ENCODE results near the gene SYNGAP1.

The SYNGAP1 gene

DNA sequence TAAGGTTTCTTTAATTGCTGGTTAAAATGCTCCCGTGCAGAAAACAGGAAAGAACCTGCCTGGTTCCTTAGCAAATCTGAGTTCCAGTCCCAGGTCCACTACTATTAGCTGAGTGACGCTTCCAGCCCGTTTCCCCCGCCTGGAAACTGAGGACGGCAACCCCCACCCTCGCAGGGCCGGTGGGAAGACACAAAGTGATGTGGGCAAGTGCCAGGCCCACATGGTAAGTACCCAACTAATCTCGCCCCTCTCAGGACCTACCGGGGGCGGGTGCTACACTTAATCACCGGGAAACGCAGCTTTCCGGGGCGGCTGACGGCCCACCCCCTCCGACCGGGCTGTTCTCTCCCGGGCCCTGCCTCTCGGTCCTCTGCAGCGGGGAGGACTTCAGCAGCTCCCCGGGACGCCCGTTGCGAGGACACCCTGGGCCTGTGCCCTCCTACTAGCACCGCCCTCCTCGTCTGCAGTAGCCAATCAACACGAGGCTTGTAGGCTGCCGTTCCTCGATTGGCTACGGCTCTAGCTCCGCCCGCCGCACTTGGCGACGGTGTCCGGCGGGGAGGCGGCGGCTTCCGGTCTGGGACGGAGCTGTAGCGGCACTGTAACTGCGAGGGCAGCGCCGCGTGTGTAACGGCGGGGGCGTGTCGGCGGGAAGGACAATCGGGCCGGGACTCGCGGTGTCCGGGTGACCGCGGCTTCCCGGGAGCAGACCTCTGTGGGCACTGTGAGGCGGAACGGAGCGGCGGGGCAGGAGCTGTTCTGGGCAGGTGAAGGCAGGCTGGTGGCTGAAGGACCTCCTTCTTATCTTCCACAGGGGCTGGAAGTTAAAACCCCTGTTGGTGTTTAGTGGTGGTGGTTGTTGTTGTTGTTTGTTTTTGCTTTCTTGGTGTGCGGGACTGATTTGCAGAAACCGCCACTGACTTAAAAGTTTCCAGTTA lies 34.4 kb downstream of the SYNGAP1 start, which contains the start of gene ZBTB9:
Gene ZBTB9, plus strand, starts transcription at position 568 of the 938 bp plus-strand sequence. CDS start 525 bp downstream, outside the sequence.
- peaks cover 5% of the 10 kb centered on the region for H3K36me3 ChIP-seq (replicated peaks; ENCODE audit: low read depth, low read length)

DNA sequence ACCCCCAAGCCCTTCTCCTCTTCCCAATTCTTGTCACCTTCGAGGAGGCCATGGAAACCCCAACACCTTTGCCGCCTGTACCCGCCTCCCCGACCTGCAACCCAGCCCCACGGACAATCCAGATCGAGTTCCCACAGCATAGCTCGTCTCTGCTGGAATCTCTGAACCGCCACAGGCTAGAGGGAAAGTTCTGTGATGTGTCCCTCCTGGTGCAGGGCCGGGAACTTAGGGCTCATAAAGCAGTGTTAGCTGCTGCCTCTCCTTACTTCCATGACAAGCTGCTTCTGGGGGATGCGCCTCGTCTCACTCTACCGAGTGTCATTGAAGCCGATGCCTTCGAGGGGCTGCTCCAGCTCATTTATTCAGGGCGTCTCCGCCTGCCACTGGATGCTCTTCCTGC lies 35.2 kb downstream of the SYNGAP1 start:
- H3K36me3 ChIP-seq (replicated peaks; ENCODE audit: low read depth, low read length): peaks cover 5% of the 10 kb centered on the region
- H2AFZ ChIP-seq (ENCODE audit: low read depth, low read length): no peak overlapping the region
- H3K4me3 ChIP-seq (ENCODE audit: low read length): peak overlapping the region; percentile 94
- H3K4me1 ChIP-seq (ENCODE audit: low read length): peaks cover 6% of the 10 kb centered on the region; the same call in 1 of the 2 replicates
- H3K27me3 ChIP-seq (ENCODE audit: low read depth, low read length): no peaks in the 10 kb centered on the region
- no peaks in the 10 kb centered on the region for H3K9me3 ChIP-seq (ENCODE audit: insufficient read depth, low read length)
- H3K9ac ChIP-seq (ENCODE audit: low read length): peak overlapping the region; percentile 75
- H3K4me2 ChIP-seq (ENCODE audit: low read length): peak overlapping the region; percentile 88
- no peaks in the 10 kb centered on the region for H4K20me1 ChIP-seq (ENCODE audit: insufficient read depth, low read length)
- TF ChIP-seq, protein P1, sequence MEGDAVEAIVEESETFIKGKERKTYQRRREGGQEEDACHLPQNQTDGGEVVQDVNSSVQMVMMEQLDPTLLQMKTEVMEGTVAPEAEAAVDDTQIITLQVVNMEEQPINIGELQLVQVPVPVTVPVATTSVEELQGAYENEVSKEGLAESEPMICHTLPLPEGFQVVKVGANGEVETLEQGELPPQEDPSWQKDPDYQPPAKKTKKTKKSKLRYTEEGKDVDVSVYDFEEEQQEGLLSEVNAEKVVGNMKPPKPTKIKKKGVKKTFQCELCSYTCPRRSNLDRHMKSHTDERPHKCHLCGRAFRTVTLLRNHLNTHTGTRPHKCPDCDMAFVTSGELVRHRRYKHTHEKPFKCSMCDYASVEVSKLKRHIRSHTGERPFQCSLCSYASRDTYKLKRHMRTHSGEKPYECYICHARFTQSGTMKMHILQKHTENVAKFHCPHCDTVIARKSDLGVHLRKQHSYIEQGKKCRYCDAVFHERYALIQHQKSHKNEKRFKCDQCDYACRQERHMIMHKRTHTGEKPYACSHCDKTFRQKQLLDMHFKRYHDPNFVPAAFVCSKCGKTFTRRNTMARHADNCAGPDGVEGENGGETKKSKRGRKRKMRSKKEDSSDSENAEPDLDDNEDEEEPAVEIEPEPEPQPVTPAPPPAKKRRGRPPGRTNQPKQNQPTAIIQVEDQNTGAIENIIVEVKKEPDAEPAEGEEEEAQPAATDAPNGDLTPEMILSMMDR (IDR thresholded peaks at IDR 0.05; ENCODE audit: low read depth, low read length): no peak
- no peak for TF ChIP-seq EZH2phosphoT487 (IDR thresholded peaks at IDR 0.05; ENCODE audit: low read depth)
- H3K27ac ChIP-seq (ENCODE audit: low read length): no peak overlapping the region
- H3K79me2 ChIP-seq (ENCODE audit: low read length): peaks cover 17% of the 10 kb centered on the region

More for the DNA sequence above, 34.4 kb downstream of the SYNGAP1 start, which contains the start of gene ZBTB9:
- Histone ChIP-seq H3K9ac (ENCODE audit: low read length) (peak within 1 kb of the TSS; percentile 85), H3K27ac (ENCODE audit: low read length) (0 out of 2 replicates have a peak within 1 kb of the TSS, but pooled peaks have one; percentile 5), H2AFZ (ENCODE audit: low read depth, low read length) (0 out of 2 replicates have a peak within 1 kb of the TSS, but pooled peaks have one; percentile 50), H3K79me2 (ENCODE audit: low read length) (peaks cover 17% of the 10 kb centered on the region), H3K4me1 (ENCODE audit: low read length) (peaks cover 6% of the 10 kb centered on the region; the same call in 1 of the 2 replicates), H3K9me3 (ENCODE audit: insufficient read depth, low read length) (no peaks in the 10 kb centered on the region), H3K27me3 (ENCODE audit: low read depth, low read length) (no peaks in the 10 kb centered on the region), H4K20me1 (ENCODE audit: insufficient read depth, low read length) (no peaks in the 10 kb centered on the region), H3K4me3 (ENCODE audit: low read length) (peak within 1 kb of the TSS; percentile 94), H3K4me2 (ENCODE audit: low read length) (peak within 1 kb of the TSS; percentile 88)
- TF ChIP-seq EZH2phosphoT487 (IDR thresholded peaks at IDR 0.05; ENCODE audit: low read depth): no peak
- TF ChIP-seq, protein P1 (IDR thresholded peaks at IDR 0.05; ENCODE audit: low read depth, low read length): no peak

DNA sequence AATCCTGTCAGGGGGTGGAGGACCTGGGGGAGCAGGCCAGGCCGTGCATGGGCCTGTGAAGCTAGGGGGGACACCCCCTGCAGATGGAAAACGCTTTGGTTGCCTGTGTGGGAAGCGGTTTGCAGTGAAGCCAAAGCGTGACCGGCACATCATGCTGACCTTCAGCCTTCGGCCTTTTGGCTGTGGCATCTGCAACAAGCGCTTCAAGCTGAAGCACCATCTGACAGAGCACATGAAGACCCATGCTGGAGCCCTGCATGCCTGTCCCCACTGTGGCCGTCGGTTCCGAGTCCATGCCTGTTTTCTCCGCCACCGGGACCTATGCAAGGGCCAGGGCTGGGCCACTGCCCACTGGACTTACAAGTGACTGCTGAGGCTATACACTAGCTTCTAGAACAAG lies 36.3 kb downstream of the SYNGAP1 start:
- Histone ChIP-seq H3K36me3 (replicated peaks; ENCODE audit: low read depth, low read length) (peaks cover 5% of the 10 kb centered on the region), H4K20me1 (ENCODE audit: insufficient read depth, low read length) (no peaks in the 10 kb centered on the region), H3K9me3 (ENCODE audit: insufficient read depth, low read length) (no peaks in the 10 kb centered on the region), H3K27ac (ENCODE audit: low read length) (no peak overlapping the region), H3K4me3 (ENCODE audit: low read length) (no peak overlapping the region), H3K9ac (ENCODE audit: low read length) (no peak overlapping the region), H2AFZ (ENCODE audit: low read depth, low read length) (no peak overlapping the region), H3K79me2 (ENCODE audit: low read length) (peaks cover 17% of the 10 kb centered on the region), H3K4me1 (ENCODE audit: low read length) (peaks cover 6% of the 10 kb centered on the region; the same call in 1 of the 2 replicates), H3K27me3 (ENCODE audit: low read depth, low read length) (no peaks in the 10 kb centered on the region), H3K4me2 (ENCODE audit: low read length) (no peak overlapping the region)
- TF ChIP-seq, protein P1 (IDR thresholded peaks at IDR 0.05; ENCODE audit: low read depth, low read length): no peak
- no peak for TF ChIP-seq EZH2phosphoT487 (IDR thresholded peaks at IDR 0.05; ENCODE audit: low read depth)

DNA sequence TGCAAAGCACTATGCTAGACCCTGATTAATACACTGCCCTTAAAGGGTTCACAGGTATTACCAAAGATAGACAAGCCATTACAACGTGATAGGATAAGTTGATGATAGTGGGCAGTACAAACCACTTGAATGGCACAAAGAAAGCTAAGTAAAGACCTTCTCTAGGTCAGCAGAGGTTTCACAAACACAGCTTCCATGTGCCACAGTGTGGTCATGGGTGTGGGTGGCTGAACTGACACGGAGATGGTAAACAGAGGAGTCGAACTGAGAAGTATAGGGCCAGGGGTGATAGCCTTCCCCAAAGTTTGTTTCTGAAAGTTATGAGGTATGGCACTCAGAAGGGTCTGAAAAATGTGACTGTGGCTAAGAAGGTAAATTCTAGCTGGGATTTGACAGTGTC lies 38.8 kb downstream of the SYNGAP1 start:
- no peaks in the 10 kb centered on the region for H3K9me3 ChIP-seq (ENCODE audit: insufficient read depth, low read length)
- H3K9ac ChIP-seq (ENCODE audit: low read length): no peak overlapping the region
- no peak overlapping the region for H3K27ac ChIP-seq (ENCODE audit: low read length)
- TF ChIP-seq, protein P1 (IDR thresholded peaks at IDR 0.05; ENCODE audit: low read depth, low read length): no peak
- no peak for TF ChIP-seq EZH2phosphoT487 (IDR thresholded peaks at IDR 0.05; ENCODE audit: low read depth)
- H2AFZ ChIP-seq (ENCODE audit: low read depth, low read length): no peak overlapping the region
- H3K36me3 ChIP-seq (replicated peaks; ENCODE audit: low read depth, low read length): peaks cover 5% of the 10 kb centered on the region
- H3K27me3 ChIP-seq (ENCODE audit: low read depth, low read length): no peaks in the 10 kb centered on the region
- H3K79me2 ChIP-seq (ENCODE audit: low read length): peaks cover 14% of the 10 kb centered on the region
- H3K4me1 ChIP-seq (ENCODE audit: low read length): peaks cover 6% of the 10 kb centered on the region; the same call in 1 of the 2 replicates
- no peaks in the 10 kb centered on the region for H4K20me1 ChIP-seq (ENCODE audit: insufficient read depth, low read length)
- H3K4me3 ChIP-seq (ENCODE audit: low read length): no peak overlapping the region
- no peak overlapping the region for H3K4me2 ChIP-seq (ENCODE audit: low read length)

All from OCI-LY3 (cell line).